CD4-positive, alpha-beta T cell (primary cell): ENCODE results near the gene CENPP. TPM values are rescaled to one million over a fixed set of nuclear protein-coding genes. Genes with fewer than 3 reads are reported as not detected.

Experiments used
- ATAC-seq: fragments of 200-7000 bp; cut with Tn5 transposase; one replicate; pipeline ENCODE4 v1.10.0; 2022; ENCODE audit warnings: mild to moderate bottlenecking; ENCODE audit not compliant: poor library complexity
- CTCF ChIA-PET: fragments of 350-600 bp; sonication (Branson Sonifier 250); formaldehyde crosslinking; loops from one replicate; lab custom pipeline; 2021; ENCODE audit warnings: antibody characterized with exemption, inconsistent platforms; lab: Charles Lee
- POLR2A ChIA-PET: fragments of 350-600 bp; sonication (Branson Sonifier 250); formaldehyde crosslinking; loops from one replicate; lab custom pipeline; 2021; ENCODE audit warnings: antibody characterized with exemption, inconsistent platforms; lab: Charles Lee
- DNase-seq, 14 experiments: peaks; one replicate each; pipeline ENCODE4 v3.0.0-alpha.2; 2013 to 2020; ENCODE audit warnings: mixed read lengths in 2 of 14
- H3K27ac ChIP-seq, 2 donors: one replicate each; pipeline versions ENCODE4 v1.5.1 to v1.7.0; 2013; ENCODE audit warnings: low read length in 2 of 2, low read depth in 1 of 2, mild to moderate bottlenecking in 1 of 2
- H3K27me3 ChIP-seq, 2 experiments: 1 replicate in 1 of 2; 2 replicates in 1 of 2; pipeline versions ENCODE4 v1.6.1 to v1.7.0; 2013; ENCODE audit warnings: low read length in 2 of 2, control low read depth in 1 of 2, mild to moderate bottlenecking in 1 of 2, moderate library complexity in 1 of 2; ENCODE audit not compliant: insufficient read depth in 2 of 2, control insufficient read depth in 1 of 2
- H3K36me3 ChIP-seq: one replicate; pipeline ENCODE4 v1.6.1; 2013; ENCODE audit warnings: low read length, control low read depth; ENCODE audit not compliant: insufficient read depth
- H3K4me1 ChIP-seq: one replicate; pipeline ENCODE4 v1.6.1; 2013; ENCODE audit warnings: low read length, control low read depth; ENCODE audit not compliant: insufficient read depth
- H3K4me3 ChIP-seq: one replicate; pipeline ENCODE4 v1.5.1; 2013; ENCODE audit warnings: mild to moderate bottlenecking, low read length, moderate library complexity
- H3K9me3 ChIP-seq, 2 experiments: 1 replicate in 1 of 2; 2 replicates in 1 of 2; pipeline versions ENCODE4 v1.6.1 to v1.7.0; 2013; ENCODE audit warnings: low read length in 2 of 2, mild to moderate bottlenecking in 2 of 2, control low read depth in 1 of 2, moderate library complexity in 1 of 2; ENCODE audit not compliant: control insufficient read depth in 1 of 2, insufficient read depth in 1 of 2
- H3K27ac Mint-ChIP-seq: one replicate; pipeline ENCODE4 v1.8.0; 2020; ENCODE audit warnings: mixed read lengths
- H3K27me3 Mint-ChIP-seq: one replicate; pipeline ENCODE4 v1.8.0; 2021; ENCODE audit warnings: mixed read lengths
- H3K36me3 Mint-ChIP-seq: one replicate; pipeline ENCODE4 v1.8.0; 2021; ENCODE audit warnings: low read depth, mixed read lengths
- H3K4me1 Mint-ChIP-seq: one replicate; pipeline ENCODE4 v1.8.0; 2021; ENCODE audit warnings: low read depth, mixed read lengths
- H3K4me3 Mint-ChIP-seq: one replicate; pipeline ENCODE4 v1.8.0; 2020; ENCODE audit warnings: mild to moderate bottlenecking, mixed read lengths
- H3K9me3 Mint-ChIP-seq: one replicate; pipeline ENCODE4 v1.8.0; 2020; ENCODE audit warnings: mixed read lengths
- intact Hi-C, 2 experiments: fragments of 100-400 bp; cut with DNase I in 1 of 2; cut with micrococcal nuclease in 1 of 2; formaldehyde crosslinking; loops; one replicate each; pipeline versions ENCODE4 v1.15.1 to v1.9.0; 2023 to 2025; cut with DNase I, micrococcal nuclease
- total RNA-seq, 174 experiments: library from RNA in 2 of 174; stranded (reverse) in 2 of 174; gene quantifications; one replicate each; pipeline ENCODE4 v1.2.3 and lab custom pipeline; 2021 to 2026
- TF ChIP-seq, protein P1 (sequence below): fragments of 200-600 bp; IDR thresholded peaks from one replicate; pipeline ENCODE4 v1.8.0; 2022; ENCODE audit warnings: antibody characterized with exemption, mild to moderate bottlenecking

The CENPP gene
- total RNA-seq, 2 experiments from 2014 or later = 4.8 TPM

DNA sequence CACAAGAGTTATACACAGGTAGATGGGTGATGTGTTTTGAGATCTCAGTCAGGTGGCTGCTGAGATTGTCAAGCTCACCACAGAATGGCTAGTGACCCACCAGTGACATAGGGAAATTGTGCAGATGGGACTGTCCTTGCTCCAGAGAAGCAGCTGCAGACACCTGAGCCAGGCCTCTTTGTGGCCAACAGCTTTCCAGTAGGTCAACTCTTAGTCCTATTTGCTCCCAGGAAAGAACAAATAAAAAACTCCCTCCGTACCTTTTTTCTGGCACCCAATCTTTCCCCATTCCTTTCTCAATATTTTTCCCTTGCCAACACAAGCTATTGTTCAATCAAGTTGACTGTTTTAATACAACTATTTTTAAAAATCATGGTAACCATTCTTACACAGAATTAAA is 46.5 kb upstream of the CENPP start:
- Histone ChIP-seq H3K27me3 (no peaks in the 10 kb centered on the region), H3K4me1 (peaks cover 12% of the 10 kb centered on the region), H3K4me3 (no peak overlapping the region), H3K36me3 (peaks cover 78% of the 10 kb centered on the region), H3K27ac (no peak overlapping the region), H3K9me3 (no peaks in the 10 kb centered on the region)
- DNase-seq (no peak), ATAC-seq (no peak)
- CTCF ChIA-PET = no interaction called here
- Mint-ChIP-seq H3K27me3 (no peaks in the 10 kb centered on the region), H3K4me1 (peaks cover 35% of the 10 kb centered on the region), H3K9me3 (no peaks in the 10 kb centered on the region), H3K36me3 (peaks cover 95% of the 10 kb centered on the region), H3K27ac (no peak overlapping the region), H3K4me3 (no peak overlapping the region)
- intact Hi-C loops = no loop called here
- POLR2A ChIA-PET = no interaction called here
- TF ChIP-seq, protein P1, sequence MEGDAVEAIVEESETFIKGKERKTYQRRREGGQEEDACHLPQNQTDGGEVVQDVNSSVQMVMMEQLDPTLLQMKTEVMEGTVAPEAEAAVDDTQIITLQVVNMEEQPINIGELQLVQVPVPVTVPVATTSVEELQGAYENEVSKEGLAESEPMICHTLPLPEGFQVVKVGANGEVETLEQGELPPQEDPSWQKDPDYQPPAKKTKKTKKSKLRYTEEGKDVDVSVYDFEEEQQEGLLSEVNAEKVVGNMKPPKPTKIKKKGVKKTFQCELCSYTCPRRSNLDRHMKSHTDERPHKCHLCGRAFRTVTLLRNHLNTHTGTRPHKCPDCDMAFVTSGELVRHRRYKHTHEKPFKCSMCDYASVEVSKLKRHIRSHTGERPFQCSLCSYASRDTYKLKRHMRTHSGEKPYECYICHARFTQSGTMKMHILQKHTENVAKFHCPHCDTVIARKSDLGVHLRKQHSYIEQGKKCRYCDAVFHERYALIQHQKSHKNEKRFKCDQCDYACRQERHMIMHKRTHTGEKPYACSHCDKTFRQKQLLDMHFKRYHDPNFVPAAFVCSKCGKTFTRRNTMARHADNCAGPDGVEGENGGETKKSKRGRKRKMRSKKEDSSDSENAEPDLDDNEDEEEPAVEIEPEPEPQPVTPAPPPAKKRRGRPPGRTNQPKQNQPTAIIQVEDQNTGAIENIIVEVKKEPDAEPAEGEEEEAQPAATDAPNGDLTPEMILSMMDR = no peak

DNA sequence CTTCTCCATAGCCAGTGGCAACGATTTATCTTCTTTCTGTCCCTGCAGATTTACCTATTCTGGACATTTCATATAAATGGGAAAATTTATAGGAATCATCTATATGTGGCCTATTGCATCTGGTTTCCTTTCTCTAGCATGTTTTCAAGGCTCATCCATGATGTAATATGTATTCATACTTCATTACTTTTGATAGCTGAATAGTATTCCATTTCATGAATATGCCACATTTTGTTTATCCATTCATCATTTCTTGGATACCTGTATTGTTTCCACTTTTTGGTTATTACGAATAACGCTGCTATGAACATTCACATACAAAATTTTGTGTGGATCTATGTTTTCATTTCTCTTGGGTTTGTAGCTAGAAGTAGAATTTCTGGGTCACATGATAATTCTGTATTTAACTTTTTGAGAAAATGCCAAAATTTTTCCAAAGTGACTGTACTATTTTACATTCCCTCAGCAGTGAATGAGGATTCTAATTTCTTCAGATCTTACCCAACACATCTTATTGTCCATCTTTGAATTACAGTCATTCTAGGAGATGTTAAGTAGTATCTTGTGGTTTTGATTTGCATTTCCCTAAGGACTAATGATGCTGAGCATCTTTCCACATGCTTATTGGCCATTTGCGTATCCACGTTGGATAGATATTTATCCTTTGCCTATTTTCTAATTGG is 35.9 kb upstream of the CENPP start:
- no peak for ATAC-seq
- TF ChIP-seq, protein P1 = no peak
- intact Hi-C loops = loop anchor here in 1 of 2 experiments (5.0 to 10.0 kb wide), 7 partner anchors 173 to 1965 kb away; partner anchors contain the start of genes BICD2, FAM120A, FAM120AOS and IPPK
- Mint-ChIP-seq H3K4me1 (peaks cover 68% of the 10 kb centered on the region), H3K36me3 (peaks cover 58% of the 10 kb centered on the region), H3K4me3 (no peak overlapping the region), H3K27me3 (no peaks in the 10 kb centered on the region), H3K27ac (peak overlapping the region; percentile 36), H3K9me3 (no peaks in the 10 kb centered on the region)
- no peak for DNase-seq
- CTCF ChIA-PET = interaction anchor here (0.5 kb wide), 1 partner anchor 677 kb away, joined by 3 read pairs; no protein-coding TSS in a partner anchor
- peaks cover 25% of the 10 kb centered on the region for H3K4me1 ChIP-seq
- H3K9me3 ChIP-seq = no peaks in the 10 kb centered on the region
- H3K36me3 ChIP-seq = peaks cover 33% of the 10 kb centered on the region
- no peak overlapping the region for H3K27ac ChIP-seq
- no peaks in the 10 kb centered on the region for H3K27me3 ChIP-seq
- no peak overlapping the region for H3K4me3 ChIP-seq
- POLR2A ChIA-PET = interaction anchor here (0.7 kb wide), 1 partner anchor 36 kb away, joined by 3 read pairs; the partner anchor contains the start of gene CENPP

GRCh38 chr9:92290785-92291429 is 34.8 kb upstream of the CENPP start:
- H3K4me1 Mint-ChIP-seq = peaks cover 75% of the 10 kb centered on the region
- TF ChIP-seq, protein P1 = no peak
- Histone ChIP-seq H3K9me3 (no peaks in the 10 kb centered on the region), H3K4me1 (peaks cover 25% of the 10 kb centered on the region), H3K36me3 (peaks cover 22% of the 10 kb centered on the region), H3K27ac (no peak overlapping the region), H3K4me3 (no peak overlapping the region), H3K27me3 (no peaks in the 10 kb centered on the region)
- ChIA-PET POLR2A (interaction anchor here (1.3 to 1.6 kb wide), 2 partner anchors 11 to 379 kb away, joined by 4 read pairs; partner anchors contain the start of gene IPPK), CTCF (no interaction called here)
- peaks cover 47% of the 10 kb centered on the region for H3K36me3 Mint-ChIP-seq
- ATAC-seq (no peak), DNase-seq (no peak)
- no peaks in the 10 kb centered on the region for H3K9me3 Mint-ChIP-seq
- peak overlapping the region; percentile 77 for H3K4me3 Mint-ChIP-seq
- intact Hi-C loops = loop anchor here in 1 of 2 experiments (5.0 to 10.0 kb wide), 7 partner anchors 174 to 1964 kb away; partner anchors contain the start of genes BICD2, FAM120A, FAM120AOS and IPPK
- no peaks in the 10 kb centered on the region for H3K27me3 Mint-ChIP-seq
- peak overlapping the region; percentile 60 for H3K27ac Mint-ChIP-seq
